C4-2B (cell line): Measurements from ENCODE around the gene NDUFB2.
"Not testable (repeated sequence)": the region's sequence is repeated elsewhere in the genome, so short reads cannot be mapped to it uniquely, and the experiment has no call there.

ENCODE experiments used
- H3K27ac ChIP-seq: fragments of 450-650 bp; 2 replicates; pipeline ENCODE4 v1.5.1; 2017
- CTCF ChIP-seq: fragments of 450-650 bp; conservative IDR thresholded peaks from 2 replicates; pipeline ENCODE4 v1.5.1; 2017; ENCODE audit warnings: mild to moderate bottlenecking
- ZFX ChIP-seq: fragments of 450-650 bp; IDR thresholded peaks from 2 replicates; pipeline ENCODE4 v1.6.1; 2017

The NDUFB2 gene

GRCh38 chr7:140654661-140655060, 41.8 kb upstream of the NDUFB2 start:
- TF ChIP-seq ZFX (no peak), CTCF (no peak)
- H3K27ac ChIP-seq = no peak overlapping the region

- TF ChIP-seq CTCF (no peak), ZFX (no peak)
- peak overlapping the region; percentile 57 for H3K27ac ChIP-seq
These were observed 40.7 kb upstream of the NDUFB2 start for GRCh38 chr7:140655511-140656408.

- no peak for TF ChIP-seq CTCF
- no peak for TF ChIP-seq ZFX
- H3K27ac ChIP-seq = peak overlapping the region; percentile 57
These were observed 39.7 kb upstream of the NDUFB2 start for GRCh38 chr7:140656548-140657515.

GRCh38 chr7:140657891-140658290, 38.6 kb upstream of the NDUFB2 start:
- TF ChIP-seq ZFX = no peak
- TF ChIP-seq CTCF = no peak
- no peak overlapping the region for H3K27ac ChIP-seq

GRCh38 chr7:140659856-140660255, 36.7 kb upstream of the NDUFB2 start:
- TF ChIP-seq ZFX (no peak), CTCF (no peak)
- no peak overlapping the region for H3K27ac ChIP-seq

GRCh38 chr7:140661124-140661523, 35.4 kb upstream of the NDUFB2 start:
- TF ChIP-seq CTCF (no peak; the same call in 1 of the 2 replicates), ZFX (no peak)
- no peak overlapping the region for H3K27ac ChIP-seq

- H3K27ac ChIP-seq = not testable (repeated sequence)
These were observed 33.6 kb upstream of the NDUFB2 start for GRCh38 chr7:140662938-140663337.
